Gastroesophageal sphincter (tissue), 3 donors: ENCODE measurements around the gene BAIAP2.

Source experiments
- CTCF ChIP-seq, 4 experiments: fragments of 200-600 bp in 2 of 4; fragments of 450-650 bp in 2 of 4; sonication (generic) in 1 of 4; IDR thresholded peaks; one replicate each; pipeline ENCODE4 v1.5.1; 2017 to 2019; ENCODE audit warnings: antibody characterized with exemption in 4 of 4, mild to moderate bottlenecking in 2 of 4, moderate library complexity in 2 of 4
- EP300 ChIP-seq: sonication (generic); formaldehyde crosslinking; IDR thresholded peaks from one replicate; pipeline ENCODE4 v1.6.1; 2017; ENCODE audit warnings: antibody characterized with exemption, mild to moderate bottlenecking
- POLR2A ChIP-seq, 2 donors: fragments of 450-650 bp; IDR thresholded peaks; one replicate each; pipeline ENCODE4 v1.6.1; 2017; ENCODE audit warnings: antibody characterized with exemption in 2 of 2, mild to moderate bottlenecking in 2 of 2, moderate library complexity in 1 of 2
- POLR2AphosphoS5 ChIP-seq: sonication (generic); formaldehyde crosslinking; IDR thresholded peaks from one replicate; pipeline ENCODE4 v1.6.1; 2017; ENCODE audit warnings: antibody characterized with exemption

GRCh38 chr17:81045590-81046095 lies 10.7 kb downstream of the BAIAP2 start:
- TF ChIP-seq CTCF (IDR thresholded peaks at IDR 0.05), result no peak
- no peak for TF ChIP-seq POLR2AphosphoS5
- TF ChIP-seq POLR2A (IDR thresholded peaks at IDR 0.05), result no peak
- TF ChIP-seq EP300, result no peak
